HFF-Myc (cell line): Measurements from ENCODE around the gene CAMK4.
"Not testable (repeated sequence)": the region's sequence is repeated elsewhere in the genome, so short reads cannot be mapped to it uniquely, and the experiment has no call there.

Experiments used
- DNase-seq: peaks from one replicate; pipeline ENCODE4 v3.0.0-alpha.2; 2011; ENCODE audit warnings: low read depth; ENCODE audit errors: extremely low read depth
- H3K4me3 ChIP-seq: replicated peaks from 2 replicates; pipeline ENCODE4 v1.5.1; 2011; ENCODE audit warnings: low read depth, mild to moderate bottlenecking, control low read depth, low read length
- TF ChIP-seq, protein P1 (sequence below): IDR thresholded peaks from 2 replicates; pipeline ENCODE4 v1.5.1; 2012; ENCODE audit warnings: mild to moderate bottlenecking, low read depth, low read length, control low read depth; ENCODE audit errors: missing control alignments

CAMK4 gene

GRCh38 chr5:111407562-111407961, 183.4 kb downstream of the CAMK4 start:
- no peak overlapping the region for H3K4me3 ChIP-seq
- TF ChIP-seq, protein P1, sequence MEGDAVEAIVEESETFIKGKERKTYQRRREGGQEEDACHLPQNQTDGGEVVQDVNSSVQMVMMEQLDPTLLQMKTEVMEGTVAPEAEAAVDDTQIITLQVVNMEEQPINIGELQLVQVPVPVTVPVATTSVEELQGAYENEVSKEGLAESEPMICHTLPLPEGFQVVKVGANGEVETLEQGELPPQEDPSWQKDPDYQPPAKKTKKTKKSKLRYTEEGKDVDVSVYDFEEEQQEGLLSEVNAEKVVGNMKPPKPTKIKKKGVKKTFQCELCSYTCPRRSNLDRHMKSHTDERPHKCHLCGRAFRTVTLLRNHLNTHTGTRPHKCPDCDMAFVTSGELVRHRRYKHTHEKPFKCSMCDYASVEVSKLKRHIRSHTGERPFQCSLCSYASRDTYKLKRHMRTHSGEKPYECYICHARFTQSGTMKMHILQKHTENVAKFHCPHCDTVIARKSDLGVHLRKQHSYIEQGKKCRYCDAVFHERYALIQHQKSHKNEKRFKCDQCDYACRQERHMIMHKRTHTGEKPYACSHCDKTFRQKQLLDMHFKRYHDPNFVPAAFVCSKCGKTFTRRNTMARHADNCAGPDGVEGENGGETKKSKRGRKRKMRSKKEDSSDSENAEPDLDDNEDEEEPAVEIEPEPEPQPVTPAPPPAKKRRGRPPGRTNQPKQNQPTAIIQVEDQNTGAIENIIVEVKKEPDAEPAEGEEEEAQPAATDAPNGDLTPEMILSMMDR, result no peak
- no peak for DNase-seq

DNA sequence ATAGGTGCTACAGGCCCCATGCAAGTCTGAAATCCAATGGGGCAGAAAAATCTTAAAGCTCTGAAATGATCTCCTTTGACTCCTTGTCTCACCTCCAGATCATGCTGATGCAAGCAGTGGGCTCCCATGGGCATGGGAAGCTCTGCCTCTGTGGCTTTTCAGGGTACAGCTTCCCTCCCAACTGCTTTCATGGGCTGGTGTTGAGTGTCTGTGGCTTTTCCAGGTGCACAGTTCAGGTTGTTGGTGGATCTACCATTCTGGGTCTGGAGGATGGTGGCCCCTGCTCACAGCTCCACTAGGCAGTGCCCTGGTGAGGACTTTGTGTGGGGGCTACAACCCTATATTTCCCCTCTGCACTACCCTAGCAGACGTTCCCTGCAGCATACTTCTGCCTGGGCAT, 184.6 kb downstream of the CAMK4 start:
- DNase-seq, result no peak
- no peak overlapping the region for H3K4me3 ChIP-seq
- TF ChIP-seq, protein P1, result no peak

- H3K4me3 ChIP-seq, DNase-seq: not testable (repeated sequence)
Observed at GRCh38 chr5:111409266-111409665, 185.1 kb downstream of the CAMK4 start.

DNA sequence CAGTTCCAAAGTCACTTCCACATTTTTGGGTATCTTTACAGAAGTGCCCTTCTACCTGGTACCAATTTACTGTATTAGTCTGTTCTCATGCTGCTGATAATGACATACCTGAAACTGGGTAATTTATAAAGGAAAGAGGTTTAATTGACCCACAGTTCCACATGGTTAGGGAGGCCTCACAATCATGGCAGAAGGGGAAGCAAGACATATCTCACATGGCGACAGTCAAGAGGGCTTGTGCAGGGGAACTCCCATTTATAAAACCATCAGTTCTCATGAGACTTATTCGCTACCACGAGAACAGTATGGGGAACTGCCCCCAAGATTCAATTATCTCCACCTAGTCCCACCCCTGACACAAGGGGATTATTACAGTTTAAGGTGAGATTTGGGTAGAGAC, 185.9 kb downstream of the CAMK4 start:
- H3K4me3 ChIP-seq, DNase-seq: not testable (repeated sequence)

DNA sequence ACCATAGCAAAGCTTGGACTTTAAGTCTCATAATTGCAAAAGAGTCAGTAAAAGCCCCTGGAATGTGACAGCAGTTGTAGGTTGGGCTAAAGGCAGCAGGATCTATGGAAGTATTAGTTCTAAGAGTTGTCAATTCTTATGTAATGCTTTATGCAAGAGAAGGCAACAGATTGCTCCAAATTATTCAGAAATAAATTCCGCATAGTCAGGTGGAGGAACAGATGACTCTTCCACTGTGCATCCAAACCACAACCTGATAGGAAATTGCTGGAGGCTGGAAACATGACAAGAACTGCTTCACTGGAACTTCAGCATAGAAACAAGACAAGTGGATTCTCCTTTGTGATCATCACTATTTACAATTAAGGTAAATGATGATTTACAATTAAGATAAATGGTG, 187.1 kb downstream of the CAMK4 start:
- TF ChIP-seq, protein P1, result no peak
- DNase-seq, result no peak
- H3K4me3 ChIP-seq, result no peak overlapping the region

- DNase-seq, result no peak
- H3K4me3 ChIP-seq, result no peak overlapping the region
- TF ChIP-seq, protein P1, result no peak
Observed at GRCh38 chr5:111412593-111412992, 188.4 kb downstream of the CAMK4 start.

DNA sequence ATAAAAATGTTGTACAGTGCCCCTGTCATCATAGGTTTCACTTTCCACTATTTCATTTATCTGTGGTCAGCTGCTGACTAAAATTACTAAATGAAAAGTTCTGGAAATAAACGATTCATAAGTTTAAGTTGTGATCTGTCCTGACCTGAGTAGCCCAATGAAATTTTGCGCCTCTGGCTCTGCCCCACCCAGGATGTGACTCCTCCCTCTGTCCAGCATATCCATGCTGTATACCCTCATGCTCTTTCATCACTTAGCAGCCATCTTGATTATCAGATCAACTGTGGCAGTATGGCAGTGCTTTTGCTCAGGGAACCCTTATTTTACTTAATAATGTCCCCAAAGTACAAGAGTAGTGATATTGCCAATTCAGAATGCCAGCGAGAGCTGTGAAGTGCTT, 190.9 kb downstream of the CAMK4 start:
- no peak overlapping the region for H3K4me3 ChIP-seq
- TF ChIP-seq, protein P1, result no peak
- no peak for DNase-seq

GRCh38 chr5:111422245-111422644, 198.1 kb downstream of the CAMK4 start:
- no peak for DNase-seq
- TF ChIP-seq, protein P1, result no peak
- no peak overlapping the region for H3K4me3 ChIP-seq
